ENCODE results near the gene MAP3K13.

MAP3K13 gene

GRCh38 chr3:185420762-185421161, 57.8 kb downstream of the MAP3K13 start:
- H3K4me3 ChIP-seq (replicated peaks in 1 of 2; ENCODE audit: low read depth in 2 of 2, low read length in 2 of 2), result no peak overlapping the region
- no peak for TF ChIP-seq CTCF (IDR thresholded peaks at IDR 0.05; ENCODE audit: low read depth, low read length)
- DNase-seq (ENCODE audit: low read depth in 2 of 2), result peak; percentile 27 to 70

GRCh38 chr3:185421577-185422232, 58.8 kb downstream of the MAP3K13 start:
- TF ChIP-seq CTCF (IDR thresholded peaks at IDR 0.05; ENCODE audit: low read depth, low read length), result no peak
- DNase-seq (ENCODE audit: low read depth in 2 of 2), result no peak
- H3K4me3 ChIP-seq (replicated peaks in 1 of 2; ENCODE audit: low read depth in 2 of 2, low read length in 2 of 2), result no peak overlapping the region

GRCh38 chr3:185422677-185423076, 59.7 kb downstream of the MAP3K13 start:
- TF ChIP-seq CTCF (IDR thresholded peaks at IDR 0.05; ENCODE audit: low read depth, low read length), result no peak
- H3K4me3 ChIP-seq (replicated peaks in 1 of 2; ENCODE audit: low read depth in 2 of 2, low read length in 2 of 2), result no peak overlapping the region
- no peak for DNase-seq (ENCODE audit: low read depth in 2 of 2)

- DNase-seq (ENCODE audit: low read depth in 2 of 2), result peak; percentile 20 to 37
- H3K4me3 ChIP-seq (replicated peaks in 1 of 2; ENCODE audit: low read depth in 2 of 2, low read length in 2 of 2), result no peak overlapping the region
- no peak for TF ChIP-seq CTCF (IDR thresholded peaks at IDR 0.05; ENCODE audit: low read depth, low read length)
These were observed 60.2 kb downstream of the MAP3K13 start for GRCh38 chr3:185423178-185423577.

GRCh38 chr3:185424435-185424834, 61.5 kb downstream of the MAP3K13 start:
- no peak for DNase-seq (ENCODE audit: low read depth in 2 of 2)
- H3K4me3 ChIP-seq (replicated peaks in 1 of 2; ENCODE audit: low read depth in 2 of 2, low read length in 2 of 2), result no peak overlapping the region
- TF ChIP-seq CTCF (IDR thresholded peaks at IDR 0.05; ENCODE audit: low read depth, low read length), result no peak

GRCh38 chr3:185430375-185430774, 67.4 kb downstream of the MAP3K13 start:
- no peak for DNase-seq (ENCODE audit: low read depth in 2 of 2)
- no peak for TF ChIP-seq CTCF (IDR thresholded peaks at IDR 0.05; ENCODE audit: low read depth, low read length)
- no peak overlapping the region for H3K4me3 ChIP-seq (replicated peaks in 1 of 2; ENCODE audit: low read depth in 2 of 2, low read length in 2 of 2)
